HG03460 (cell line): ENCODE data around the gene BACH2.
"Not testable (repeated sequence)": the region's sequence is repeated elsewhere in the genome, so short reads cannot be mapped to it uniquely, and the experiment has no call there.

Experiments used
- ATAC-seq: cut with Tn5 transposase; IDR thresholded peaks from one replicate; pipeline ENCODE4 v1.9.1; 2021; ENCODE audit not compliant: unreplicated experiment

The BACH2 gene

GRCh38 chr6:89925826-89926225, 370.8 kb downstream of the BACH2 start:
- no peak for ATAC-seq

GRCh38 chr6:89924231-89924630, 372.4 kb downstream of the BACH2 start:
- ATAC-seq = no peak

GRCh38 chr6:89921691-89922090, 375.0 kb downstream of the BACH2 start:
- ATAC-seq = no peak

- ATAC-seq = no peak
These were observed 375.4 kb downstream of the BACH2 start for GRCh38 chr6:89921197-89921596.

GRCh38 chr6:89917801-89918366, 378.8 kb downstream of the BACH2 start:
- ATAC-seq = no peak

GRCh38 chr6:89917216-89917615, 379.4 kb downstream of the BACH2 start:
- no peak for ATAC-seq

GRCh38 chr6:89916136-89916920, 380.3 kb downstream of the BACH2 start:
- ATAC-seq = no peak

- ATAC-seq = no peak
These were observed 385.8 kb downstream of the BACH2 start for GRCh38 chr6:89910902-89911240.

GRCh38 chr6:89910001-89910901, 386.4 kb downstream of the BACH2 start:
- ATAC-seq = not testable (repeated sequence)

- ATAC-seq = no peak
These were observed 401.3 kb downstream of the BACH2 start for GRCh38 chr6:89895276-89895874.

- no peak for ATAC-seq
These were observed 402.5 kb downstream of the BACH2 start, which contains the start of gene GJA10 for GRCh38 chr6:89894169-89894568. TSS of gene GJA10 (plus strand) at chr6:89894469. CDS start at chr6:89894469, 0 bp downstream.

- not testable (repeated sequence) for ATAC-seq
These were observed 404.1 kb downstream of the BACH2 start for GRCh38 chr6:89892577-89892976.

- ATAC-seq = not testable (repeated sequence)
These were observed 405.7 kb downstream of the BACH2 start for GRCh38 chr6:89890845-89891528.

GRCh38 chr6:89888871-89889270, 407.8 kb downstream of the BACH2 start:
- no peak for ATAC-seq

GRCh38 chr6:89888138-89888514, 408.5 kb downstream of the BACH2 start:
- no peak for ATAC-seq

- ATAC-seq = no peak
These were observed 409.0 kb downstream of the BACH2 start for GRCh38 chr6:89887452-89888137.

GRCh38 chr6:89886378-89887120, 410.1 kb downstream of the BACH2 start:
- no peak for ATAC-seq
